NOMO-1 (cell line): ENCODE results near the gene CELF2.

Experiments used
- DNase-seq, 2 experiments: peaks; one replicate each; lab custom pipeline; 2025; ENCODE audit not compliant: unreplicated experiment in 2 of 2; lab: John Stamatoyannopoulos, UW

CELF2 gene

GRCh38 chr10:11286261-11286852 is 268.7 kb downstream of the CELF2 start:
- DNase-seq: no peak

GRCh38 chr10:11288302-11288701 is 270.6 kb downstream of the CELF2 start:
- DNase-seq: no peak

- no peak for DNase-seq
Measured at GRCh38 chr10:11290156-11290890, 272.7 kb downstream of the CELF2 start.

- no peak for DNase-seq
Measured at GRCh38 chr10:11292576-11293302, 275.1 kb downstream of the CELF2 start.

- DNase-seq: no peak
Measured at GRCh38 chr10:11293332-11293731, 275.7 kb downstream of the CELF2 start.

- DNase-seq: no peak
Measured at GRCh38 chr10:11294831-11295450, 277.3 kb downstream of the CELF2 start.

- no peak for DNase-seq
Measured at GRCh38 chr10:11295492-11295891, 277.8 kb downstream of the CELF2 start.

- no peak for DNase-seq
Measured at GRCh38 chr10:11297136-11297535, 279.5 kb downstream of the CELF2 start.

- no peak for DNase-seq
Measured at GRCh38 chr10:11298116-11298515, 280.4 kb downstream of the CELF2 start.

GRCh38 chr10:11299125-11299524 is 281.5 kb downstream of the CELF2 start:
- DNase-seq: no peak

- no peak for DNase-seq
Measured at GRCh38 chr10:11300026-11300425, 282.4 kb downstream of the CELF2 start.

- no peak for DNase-seq
Measured at GRCh38 chr10:11300563-11300962, 282.9 kb downstream of the CELF2 start.

GRCh38 chr10:11301571-11302111 is 284.0 kb downstream of the CELF2 start:
- DNase-seq: no peak

- no peak for DNase-seq
Measured at GRCh38 chr10:11302181-11302580, 284.5 kb downstream of the CELF2 start.

GRCh38 chr10:11303361-11304170 is 285.9 kb downstream of the CELF2 start:
- DNase-seq: no peak

GRCh38 chr10:11304906-11305585 is 287.4 kb downstream of the CELF2 start:
- no peak for DNase-seq

- DNase-seq: no peak
Measured at GRCh38 chr10:11305825-11306593, 288.3 kb downstream of the CELF2 start.

- DNase-seq: no peak
Measured at GRCh38 chr10:11307004-11307403, 289.3 kb downstream of the CELF2 start.

GRCh38 chr10:11307937-11308336 is 290.3 kb downstream of the CELF2 start:
- DNase-seq: no peak
